ENCODE results near the gene CPO. TPM values are rescaled to one million over a fixed set of nuclear protein-coding genes. Genes with fewer than 3 reads are reported as not detected.
"Not testable (repeated sequence)": the region's sequence is repeated elsewhere in the genome, so short reads cannot be mapped to it uniquely, and the experiment has no call there.

CPO gene
- total RNA-seq, 1 experiment from 2014 or later = 0.32 TPM

GRCh38 chr2:206953404-206953803, 14.1 kb downstream of the CPO start:
- intact Hi-C loops (cut with micrococcal nuclease); H3K27me3 ChIP-seq (ENCODE audit: insufficient read depth, low read length); H2AFZ ChIP-seq (ENCODE audit: low read depth, low read length, poor library complexity, severe bottlenecking); H3K27ac ChIP-seq (ENCODE audit: low read depth, low read length); H3K79me2 ChIP-seq (ENCODE audit: insufficient read depth, low read length); H3K4me3 ChIP-seq (replicated peaks in 1 of 2; ENCODE audit: low read depth in 1 of 2, low read length in 2 of 2); RAD21 ChIA-PET (ENCODE audit: low non-redundant PET in 1 of 2, low total read pairs in 2 of 2, uncharacterized antibody in 2 of 2, unreplicated experiment in 2 of 2); H4K20me1 ChIP-seq (ENCODE audit: insufficient read depth); CTCF ChIA-PET; H3K9ac ChIP-seq (ENCODE audit: low read length); H3K36me3 ChIP-seq (ENCODE audit: control insufficient read depth in 1 of 2, insufficient read depth in 2 of 2, low read length in 2 of 2); POLR2A ChIA-PET; DNase-seq (ENCODE audit: low read depth, low spot score); H3K9me2 ChIP-seq (ENCODE audit: insufficient read depth); H3K9me3 ChIP-seq (ENCODE audit: control insufficient read depth in 1 of 2, insufficient read depth in 1 of 2, low read depth in 1 of 2, low read length in 2 of 2); H3K4me2 ChIP-seq (ENCODE audit: low read length); ATAC-seq; BruUV-seq (replicated peaks); H3K4me1 ChIP-seq (ENCODE audit: control insufficient read depth in 1 of 2, insufficient read depth in 2 of 2, low read length in 2 of 2): not testable (repeated sequence)

GRCh38 chr2:206955253-206955652, 15.9 kb downstream of the CPO start:
- Histone ChIP-seq H3K27me3 (ENCODE audit: insufficient read depth, low read length) (no peaks in the 10 kb centered on the region), H4K20me1 (ENCODE audit: insufficient read depth) (no peaks in the 10 kb centered on the region), H3K4me2 (ENCODE audit: low read length) (no peak overlapping the region), H3K4me1 (ENCODE audit: control insufficient read depth in 1 of 2, insufficient read depth in 2 of 2, low read length in 2 of 2) (no peaks in the 10 kb centered on the region), H3K36me3 (ENCODE audit: control insufficient read depth in 1 of 2, insufficient read depth in 2 of 2, low read length in 2 of 2) (no peaks in the 10 kb centered on the region), H3K9me3 (ENCODE audit: control insufficient read depth in 1 of 2, insufficient read depth in 1 of 2, low read depth in 1 of 2, low read length in 2 of 2) (peaks cover 0 to 3% of the 10 kb centered on the region in 2 experiments; a peak in 1 of 4 replicates), H2AFZ (ENCODE audit: low read depth, low read length, poor library complexity, severe bottlenecking) (no peak overlapping the region), H3K9me2 (ENCODE audit: insufficient read depth) (no peaks in the 10 kb centered on the region), H3K27ac (ENCODE audit: low read depth, low read length) (no peak overlapping the region), H3K79me2 (ENCODE audit: insufficient read depth, low read length) (no peaks in the 10 kb centered on the region), H3K4me3 (replicated peaks in 1 of 2; ENCODE audit: low read depth in 1 of 2, low read length in 2 of 2) (no peak overlapping the region), H3K9ac (ENCODE audit: low read length) (no peak overlapping the region)
- intact Hi-C loops (cut with micrococcal nuclease) = no loop called here
- RAD21 ChIA-PET (ENCODE audit: low non-redundant PET in 1 of 2, low total read pairs in 2 of 2, uncharacterized antibody in 2 of 2, unreplicated experiment in 2 of 2) = no interaction called here
- DNase-seq (ENCODE audit: low read depth, low spot score) (no peak), ATAC-seq (no peak)
- POLR2A ChIA-PET = no interaction called here
- CTCF ChIA-PET = no interaction called here
- BruUV-seq (replicated peaks) = no TSS peak
- TF ChIP-seq ZBTB33 (IDR thresholded peaks at IDR 0.05; ENCODE audit: extremely low read depth, insufficient replicate concordance, low read length) (no peak), POLR2A (IDR thresholded peaks at IDR 0.05; ENCODE audit: borderline replicate concordance, extremely low read depth, insufficient read depth, insufficient read length) (no peak), EZH2phosphoT487 (IDR thresholded peaks at IDR 0.05; ENCODE audit: borderline replicate concordance) (no peak), TCF7L2 (IDR thresholded peaks at IDR 0.05; ENCODE audit: borderline replicate concordance, extremely low read depth, insufficient read depth, insufficient read length) (no peak), SRF (IDR thresholded peaks at IDR 0.05; ENCODE audit: low read depth) (no peak), ELF1 (IDR thresholded peaks at IDR 0.05; ENCODE audit: borderline replicate concordance, low read depth) (no peak), ZFX (IDR thresholded peaks at IDR 0.05) (no peak), SP1 (IDR thresholded peaks at IDR 0.05; ENCODE audit: low read depth) (no peak), SIN3A (IDR thresholded peaks at IDR 0.05; ENCODE audit: low read depth) (no peak), EGR1 (IDR thresholded peaks at IDR 0.05; ENCODE audit: low read depth) (no peak), CEBPB (IDR thresholded peaks at IDR 0.05; ENCODE audit: low read depth) (no peak), CBX3 (IDR thresholded peaks at IDR 0.05; ENCODE audit: low read depth) (no peak), ZNF274 (IDR thresholded peaks at IDR 0.05; ENCODE audit: low read depth, low read length) (no peak)
- TF ChIP-seq, protein P1, sequence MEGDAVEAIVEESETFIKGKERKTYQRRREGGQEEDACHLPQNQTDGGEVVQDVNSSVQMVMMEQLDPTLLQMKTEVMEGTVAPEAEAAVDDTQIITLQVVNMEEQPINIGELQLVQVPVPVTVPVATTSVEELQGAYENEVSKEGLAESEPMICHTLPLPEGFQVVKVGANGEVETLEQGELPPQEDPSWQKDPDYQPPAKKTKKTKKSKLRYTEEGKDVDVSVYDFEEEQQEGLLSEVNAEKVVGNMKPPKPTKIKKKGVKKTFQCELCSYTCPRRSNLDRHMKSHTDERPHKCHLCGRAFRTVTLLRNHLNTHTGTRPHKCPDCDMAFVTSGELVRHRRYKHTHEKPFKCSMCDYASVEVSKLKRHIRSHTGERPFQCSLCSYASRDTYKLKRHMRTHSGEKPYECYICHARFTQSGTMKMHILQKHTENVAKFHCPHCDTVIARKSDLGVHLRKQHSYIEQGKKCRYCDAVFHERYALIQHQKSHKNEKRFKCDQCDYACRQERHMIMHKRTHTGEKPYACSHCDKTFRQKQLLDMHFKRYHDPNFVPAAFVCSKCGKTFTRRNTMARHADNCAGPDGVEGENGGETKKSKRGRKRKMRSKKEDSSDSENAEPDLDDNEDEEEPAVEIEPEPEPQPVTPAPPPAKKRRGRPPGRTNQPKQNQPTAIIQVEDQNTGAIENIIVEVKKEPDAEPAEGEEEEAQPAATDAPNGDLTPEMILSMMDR (IDR thresholded peaks at IDR 0.05 in 2 of 3, conservative IDR thresholded peaks at IDR 0.05 in 1 of 3; ENCODE audit: borderline replicate concordance in 1 of 3, insufficient read depth in 1 of 3, low read depth in 2 of 3, low read length in 2 of 3) = no peak
- TF ChIP-seq, protein P2, sequence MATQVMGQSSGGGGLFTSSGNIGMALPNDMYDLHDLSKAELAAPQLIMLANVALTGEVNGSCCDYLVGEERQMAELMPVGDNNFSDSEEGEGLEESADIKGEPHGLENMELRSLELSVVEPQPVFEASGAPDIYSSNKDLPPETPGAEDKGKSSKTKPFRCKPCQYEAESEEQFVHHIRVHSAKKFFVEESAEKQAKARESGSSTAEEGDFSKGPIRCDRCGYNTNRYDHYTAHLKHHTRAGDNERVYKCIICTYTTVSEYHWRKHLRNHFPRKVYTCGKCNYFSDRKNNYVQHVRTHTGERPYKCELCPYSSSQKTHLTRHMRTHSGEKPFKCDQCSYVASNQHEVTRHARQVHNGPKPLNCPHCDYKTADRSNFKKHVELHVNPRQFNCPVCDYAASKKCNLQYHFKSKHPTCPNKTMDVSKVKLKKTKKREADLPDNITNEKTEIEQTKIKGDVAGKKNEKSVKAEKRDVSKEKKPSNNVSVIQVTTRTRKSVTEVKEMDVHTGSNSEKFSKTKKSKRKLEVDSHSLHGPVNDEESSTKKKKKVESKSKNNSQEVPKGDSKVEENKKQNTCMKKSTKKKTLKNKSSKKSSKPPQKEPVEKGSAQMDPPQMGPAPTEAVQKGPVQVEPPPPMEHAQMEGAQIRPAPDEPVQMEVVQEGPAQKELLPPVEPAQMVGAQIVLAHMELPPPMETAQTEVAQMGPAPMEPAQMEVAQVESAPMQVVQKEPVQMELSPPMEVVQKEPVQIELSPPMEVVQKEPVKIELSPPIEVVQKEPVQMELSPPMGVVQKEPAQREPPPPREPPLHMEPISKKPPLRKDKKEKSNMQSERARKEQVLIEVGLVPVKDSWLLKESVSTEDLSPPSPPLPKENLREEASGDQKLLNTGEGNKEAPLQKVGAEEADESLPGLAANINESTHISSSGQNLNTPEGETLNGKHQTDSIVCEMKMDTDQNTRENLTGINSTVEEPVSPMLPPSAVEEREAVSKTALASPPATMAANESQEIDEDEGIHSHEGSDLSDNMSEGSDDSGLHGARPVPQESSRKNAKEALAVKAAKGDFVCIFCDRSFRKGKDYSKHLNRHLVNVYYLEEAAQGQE (IDR thresholded peaks at IDR 0.05; ENCODE audit: low read depth) = no peak

All from HCT116 (cell line).